DMS 273 treated with DMSO at 0.1 percent for 48 hours (cell line): ENCODE data around the gene MRPL2.
"Not testable (repeated sequence)": the region's sequence is repeated elsewhere in the genome, so short reads cannot be mapped to it uniquely, and the experiment has no call there.

ENCODE experiments used
- DNase-seq: peaks from one replicate; lab custom pipeline; 2025; lab: John Stamatoyannopoulos, UW

Gene MRPL2

DNA sequence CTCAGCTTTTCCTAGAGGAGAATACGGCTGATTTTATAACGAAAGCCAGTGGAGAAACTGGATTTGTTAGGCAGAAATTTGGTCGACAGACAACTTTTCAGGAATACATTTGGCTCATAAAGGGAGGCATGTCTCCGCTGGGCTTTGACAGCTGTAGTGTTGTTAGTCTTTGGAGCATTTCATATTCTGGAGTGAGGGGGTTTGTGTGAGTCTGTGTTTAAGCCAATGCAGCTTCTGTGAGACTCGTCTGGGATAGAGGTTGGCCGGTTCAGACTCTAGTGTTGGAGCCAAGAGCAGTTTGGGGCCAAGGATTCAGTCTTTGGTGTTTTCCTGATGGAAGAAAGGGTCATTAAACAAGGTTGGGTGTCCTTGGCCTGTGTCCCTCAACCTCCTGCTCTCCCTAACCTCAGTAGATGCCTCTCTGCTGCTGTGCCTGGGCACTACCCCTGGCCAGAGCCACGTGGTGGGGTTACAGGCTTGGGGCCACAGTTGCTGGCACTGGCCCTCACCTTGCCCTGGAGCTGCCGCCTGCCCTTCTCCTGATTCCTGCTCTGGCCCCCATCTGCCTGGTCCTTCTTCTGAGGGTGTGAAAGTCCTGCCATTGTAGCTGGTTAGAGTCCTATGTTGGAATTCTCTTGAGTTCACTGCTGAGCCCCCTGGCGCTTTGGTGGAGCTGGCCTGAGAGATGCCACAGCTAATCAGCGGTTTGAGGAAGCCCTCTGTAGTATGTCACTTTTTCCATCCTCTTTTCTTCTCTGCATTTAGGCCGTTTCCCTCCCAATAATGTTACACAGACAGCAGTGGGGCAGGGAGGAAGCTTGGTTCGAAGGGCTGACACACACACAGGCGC, 23.8 kb upstream of the MRPL2 start:
- no peak for DNase-seq

GRCh38 chr6:43081922-43082321, 22.7 kb upstream of the MRPL2 start:
- DNase-seq = not testable (repeated sequence)

- DNase-seq = no peak
These were observed 21.8 kb upstream of the MRPL2 start for GRCh38 chr6:43081043-43081442.

DNA sequence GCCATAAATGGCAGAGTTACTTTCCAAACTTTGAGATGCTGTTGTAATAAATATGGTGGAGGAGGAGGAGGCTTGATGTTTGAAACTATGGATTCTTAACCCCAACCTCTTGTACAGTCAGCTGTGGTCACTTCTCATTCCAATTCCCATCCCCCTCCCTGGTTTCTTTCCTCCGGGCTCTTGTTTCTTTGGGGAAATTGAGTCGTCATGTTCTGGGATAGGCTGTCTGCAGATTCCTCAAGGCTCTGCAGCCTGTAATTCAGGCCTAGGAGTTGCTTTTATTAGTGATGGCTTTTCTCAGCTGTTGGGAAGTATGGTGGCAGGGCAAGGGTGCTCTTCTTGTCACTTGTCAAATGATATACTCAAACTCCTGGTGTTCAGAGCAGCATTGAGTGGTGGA, 19.5 kb upstream of the MRPL2 start:
- no peak for DNase-seq

GRCh38 chr6:43077981-43078511, 18.8 kb upstream of the MRPL2 start:
- no peak for DNase-seq

DNA sequence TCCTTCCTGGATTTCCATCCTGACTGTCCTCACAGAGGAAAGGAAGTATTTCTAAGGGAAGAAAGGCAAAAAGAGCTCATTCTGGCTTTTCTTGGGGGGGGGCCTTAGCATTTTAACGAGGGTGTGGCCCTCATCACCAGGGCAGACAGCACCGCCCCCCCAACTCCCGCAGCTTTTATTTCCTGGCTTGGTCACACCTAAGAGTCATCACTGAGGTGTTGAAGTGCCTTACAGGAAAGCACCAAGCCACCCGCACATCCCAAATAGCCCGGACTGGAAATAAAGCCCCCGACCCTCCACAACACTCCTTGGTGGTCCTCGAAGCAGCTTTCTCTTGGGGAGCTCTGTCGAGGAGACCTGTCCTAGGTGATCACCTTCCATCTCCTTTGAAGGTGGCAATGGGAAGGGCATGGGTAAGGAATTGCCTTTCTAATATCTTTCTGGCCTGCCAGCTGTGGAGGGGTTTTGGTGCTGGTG, 18.1 kb upstream of the MRPL2 start:
- DNase-seq = no peak

GRCh38 chr6:43076464-43077332, 17.5 kb upstream of the MRPL2 start:
- DNase-seq = no peak

GRCh38 chr6:43075670-43076463, 16.6 kb upstream of the MRPL2 start, which contains the start of gene PTK7:
Gene PTK7, plus strand, starts transcription at chr6:43076314. Its CDS starts 175 bp downstream, at chr6:43076489.
- no peak for DNase-seq

DNA sequence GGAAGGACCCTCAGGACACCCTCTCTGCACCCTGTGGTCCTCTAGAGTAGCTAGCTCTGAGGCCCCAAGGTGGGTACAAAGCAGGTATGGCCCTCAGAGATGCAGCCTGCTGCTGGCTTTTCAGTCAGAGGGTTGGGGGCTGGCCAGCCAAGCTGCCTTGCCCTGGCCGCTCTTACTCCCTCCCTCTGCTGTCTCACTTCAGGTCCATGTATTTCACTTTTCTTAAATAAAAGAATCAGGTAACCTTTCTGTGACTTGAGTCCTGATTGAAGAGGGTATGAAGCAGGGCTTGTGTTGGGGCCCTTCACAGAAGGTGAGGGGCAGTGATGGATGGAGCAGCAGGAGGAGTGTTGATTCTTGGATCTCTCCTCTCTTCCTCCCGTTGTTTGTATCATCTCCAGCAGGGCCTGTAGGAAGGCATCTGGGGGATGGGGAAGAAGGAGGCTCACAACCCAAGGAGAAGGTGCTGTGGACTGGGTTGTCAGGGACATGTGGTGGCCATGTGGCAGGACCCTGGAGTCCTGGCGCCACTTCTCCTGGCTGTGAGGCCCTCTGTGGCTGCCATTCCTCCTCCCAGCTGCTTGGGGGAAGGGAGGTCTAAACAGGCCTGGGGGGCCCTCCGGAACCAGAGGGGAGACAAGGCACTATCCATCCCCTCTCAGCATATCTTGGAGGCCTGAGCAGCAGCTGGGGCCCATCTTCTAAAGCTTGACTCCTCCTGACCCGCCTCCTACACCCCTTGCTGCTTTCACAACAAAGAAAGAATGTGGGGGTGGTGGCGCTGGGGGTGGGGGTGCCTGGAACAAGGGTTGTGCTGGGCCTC, 15.8 kb upstream of the MRPL2 start:
- no peak for DNase-seq

DNA sequence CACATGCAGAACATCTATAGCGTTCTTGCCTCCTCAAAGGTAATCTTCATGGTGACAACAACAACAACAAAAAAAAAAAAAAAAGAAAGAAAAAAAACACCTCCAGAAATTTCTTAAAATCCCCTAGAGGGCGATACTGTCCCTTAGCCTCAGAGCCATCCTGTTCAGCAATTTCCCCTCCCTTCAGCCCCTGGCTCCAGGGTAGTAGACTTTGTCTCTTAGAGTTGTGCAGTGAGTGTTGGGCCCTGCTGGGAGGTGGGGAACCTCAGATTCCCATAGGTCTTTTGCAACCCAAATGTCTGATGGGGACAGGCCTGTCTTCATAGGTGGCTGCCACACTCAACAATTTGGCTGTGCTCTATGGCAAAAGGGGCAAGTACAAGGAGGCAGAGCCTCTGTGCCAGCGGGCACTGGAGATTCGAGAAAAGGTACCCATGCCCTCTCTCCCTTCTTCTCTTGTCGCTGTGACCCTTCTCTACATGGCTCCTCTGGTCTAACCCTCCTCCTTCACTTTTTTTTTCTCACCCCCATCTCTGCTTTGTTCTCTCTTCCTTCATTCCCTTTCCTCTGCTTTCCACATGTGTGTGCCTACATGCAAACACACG, 10.9 kb upstream of the MRPL2 start:
- peak; percentile 56 for DNase-seq

GRCh38 chr6:43062818-43063217, 3.6 kb upstream of the MRPL2 start:
- DNase-seq = no peak

DNA sequence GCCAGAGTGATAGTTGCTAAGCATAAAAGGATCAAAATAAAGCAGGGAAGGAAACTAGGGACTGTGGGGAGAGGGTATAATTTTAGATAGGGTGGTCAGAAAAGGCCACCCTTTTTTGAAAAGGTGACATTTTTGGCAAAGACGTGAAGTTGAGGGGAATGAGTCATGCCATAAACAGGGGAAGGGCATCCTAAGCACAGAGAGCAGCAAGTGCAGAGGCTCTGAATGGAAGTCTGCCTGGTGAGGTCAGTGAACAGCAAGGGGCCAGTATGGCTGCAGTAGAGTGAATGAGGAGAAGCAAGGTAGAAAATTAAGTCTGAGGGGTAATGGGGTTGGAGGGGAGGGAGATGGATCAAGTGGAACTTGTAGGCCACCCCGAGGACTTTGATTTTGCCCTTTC, 2.6 kb upstream of the MRPL2 start:
- no peak for DNase-seq

GRCh38 chr6:43060755-43061633, 1.8 kb upstream of the MRPL2 start:
- DNase-seq = no peak

DNA sequence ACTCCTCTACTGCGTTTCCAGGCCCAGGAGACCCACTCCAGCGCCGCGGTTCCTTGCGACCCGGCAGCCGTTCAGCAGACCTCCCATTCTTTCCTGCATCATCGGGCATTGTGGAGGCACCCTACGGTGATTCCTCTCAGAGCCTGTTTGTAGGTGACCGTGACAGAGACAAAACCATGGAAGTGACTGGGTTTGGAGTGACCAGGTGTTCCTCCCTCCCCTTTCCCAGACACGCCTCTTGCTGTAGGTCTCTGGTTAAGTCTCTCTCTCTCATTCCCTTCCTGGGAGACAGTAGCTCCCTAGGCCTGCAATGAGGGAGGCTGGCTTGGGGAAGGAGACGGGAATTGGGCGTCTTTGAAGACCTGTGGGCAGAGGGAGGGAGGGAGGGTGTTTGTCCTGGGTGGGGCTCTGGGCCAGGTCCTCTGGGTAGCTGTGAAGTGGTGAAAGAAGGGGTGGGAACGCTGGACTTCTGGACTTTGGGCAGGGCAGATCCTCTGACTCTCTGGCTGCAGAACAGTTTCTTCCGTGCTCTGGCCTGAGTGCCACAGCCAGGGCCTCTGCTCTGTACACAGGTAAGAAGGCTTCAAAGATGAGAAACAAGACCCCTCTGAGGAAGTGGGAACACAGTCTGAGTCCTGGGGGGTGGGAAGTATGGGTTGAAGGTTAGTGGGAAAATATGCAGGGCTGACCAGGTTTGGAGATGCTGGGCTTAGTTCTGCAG, 960 bp upstream of the MRPL2 start:
- DNase-seq = no peak

GRCh38 chr6:43058531-43058930, 703 bp downstream of the MRPL2 start:
- DNase-seq = no peak

- DNase-seq = no peak
These were observed 3.3 kb downstream of the MRPL2 start for GRCh38 chr6:43055966-43056365.

- DNase-seq = no peak
These were observed 4.9 kb downstream of the MRPL2 start for GRCh38 chr6:43054206-43054943.
